ENCODE data around the gene SPON1. TPM values are rescaled to one million over a fixed set of nuclear protein-coding genes. Genes with fewer than 3 reads are reported as not detected.

Gene SPON1
- total and polyA plus RNA-seq, 2 of the 8 experiments (the other 6 are each of a cell fraction or from before 2014, with no cell fraction given) = 1.5 to 5.4 TPM

DNA sequence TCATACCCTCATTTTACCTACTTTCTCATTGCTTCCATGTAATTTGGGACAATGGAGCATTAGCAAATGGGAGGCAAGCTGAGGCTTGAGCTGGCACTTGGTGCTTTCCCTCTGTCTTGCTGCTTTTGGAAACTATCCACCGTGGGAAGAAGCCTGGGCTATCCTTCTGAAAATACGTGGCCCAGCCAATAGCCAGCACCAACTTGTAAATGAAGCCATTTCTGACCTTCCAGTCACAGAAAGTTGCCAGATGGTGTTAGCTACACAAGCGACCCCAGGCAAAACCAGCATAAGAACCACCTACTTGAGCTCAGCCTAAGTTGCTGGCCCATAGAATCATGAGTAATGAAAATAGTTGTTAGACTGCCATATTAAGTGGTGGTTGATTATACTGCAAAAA lies 18.5 kb upstream of the SPON1 start:
- WGBS, 2 experiments (ENCODE audit: extremely low coverage in 1 of 2, insufficient coverage in 1 of 2, insufficient read length in 1 of 2, insufficient replicate concordance in 2 of 2, low coverage in 1 of 2, low lambda C conversion rate in 2 of 2, missing lambda C conversion rate in 1 of 2) = 93% methylated on average over 3 of the region's 3 CpGs; no CpG with 5 or more reads in 1 of the 2 experiments
- H3K4ac ChIP-seq (replicated peaks; ENCODE audit: insufficient read length, low read depth, low read length) = no peak overlapping the region
- no peak overlapping the region for H3K18ac ChIP-seq (ENCODE audit: extremely low read depth, low read length)
- no peak for DNase-seq (ENCODE audit: low read depth in 1 of 2, low spot score in 2 of 2)
- peaks cover 3 to 8% of the 10 kb centered on the region in 2 experiments; a peak in 2 of 4 replicates for H3K9me3 ChIP-seq (ENCODE audit: insufficient read depth in 2 of 2, low read depth in 1 of 2, low read length in 1 of 2)
- CTCF ChIA-PET (ENCODE audit: partially characterized antibody) = interaction anchor here (0.7 to 4.9 kb wide), 7 partner anchors 11 to 205 kb away, joined by 3 to 28 read pairs (median 4); no protein-coding TSS in a partner anchor
- H3K27me3 ChIP-seq (replicated peaks in 1 of 4; ENCODE audit: control insufficient read depth in 3 of 4, extremely low read depth in 1 of 4, insufficient read depth in 3 of 4, low read length in 3 of 4) = no peaks in the 10 kb centered on the region
- no peak overlapping the region for H2AFZ ChIP-seq (ENCODE audit: low read length)
- H4K8ac ChIP-seq (ENCODE audit: extremely low read depth, insufficient read depth, low read length) = no peak overlapping the region
- H4K5ac ChIP-seq (ENCODE audit: insufficient read length, low read depth, low read length) = no peak overlapping the region
- no peak overlapping the region for H2BK120ac ChIP-seq (replicated peaks; ENCODE audit: low read depth, low read length)
- H3K23ac ChIP-seq (ENCODE audit: insufficient read length) = no peak overlapping the region
- H2AK5ac ChIP-seq (ENCODE audit: low read depth, low read length) = no peak overlapping the region
- no peak overlapping the region for H3K27ac ChIP-seq (ENCODE audit: low read depth, low read length)
- H3K14ac ChIP-seq (ENCODE audit: insufficient read length) = no peak overlapping the region
- H3K56ac ChIP-seq (replicated peaks; ENCODE audit: insufficient read length, low read depth, low read length) = no peak overlapping the region
- H3K9ac ChIP-seq (replicated peaks in 1 of 4; ENCODE audit: extremely low read depth in 1 of 4, low read depth in 3 of 4, low read length in 3 of 4) = no peak overlapping the region
- no peak overlapping the region for H2BK20ac ChIP-seq (ENCODE audit: low read length)
- H2BK5ac ChIP-seq (ENCODE audit: low read depth, low read length) = no peak overlapping the region
- H3K36me3 ChIP-seq (ENCODE audit: control insufficient read depth in 2 of 4, insufficient read depth in 4 of 4, low read length in 3 of 4) = no peaks in the 10 kb centered on the region
- FAIRE-seq = no peak
- H3K23me2 ChIP-seq (ENCODE audit: low read depth, low read length) = no peaks in the 10 kb centered on the region
- no peaks in the 10 kb centered on the region for H3K79me2 ChIP-seq (ENCODE audit: control insufficient read depth in 1 of 2, insufficient read depth in 2 of 2, low read length in 2 of 2)
- no peaks in the 10 kb centered on the region for H3K4me1 ChIP-seq (replicated peaks in 1 of 4; ENCODE audit: control insufficient read depth in 3 of 4, insufficient read depth in 4 of 4, low read length in 3 of 4)
- H3K4me3 ChIP-seq (ENCODE audit: extremely low read depth in 1 of 4, insufficient read depth in 2 of 4, low read depth in 3 of 4, low read length in 4 of 4) = no peak overlapping the region
- H4K20me1 ChIP-seq (replicated peaks in 1 of 2; ENCODE audit: control insufficient read depth in 1 of 2, insufficient read depth in 2 of 2, low read length in 2 of 2) = no peaks in the 10 kb centered on the region
- POLR2A ChIA-PET (ENCODE audit: partially characterized antibody) = no interaction called here
- no peak overlapping the region for H3K4me2 ChIP-seq (ENCODE audit: insufficient read depth in 1 of 2, low read depth in 2 of 2, low read length in 2 of 2)
- no peak overlapping the region for H2BK12ac ChIP-seq (ENCODE audit: low read depth, low read length)
- no peaks in the 10 kb centered on the region for H3K79me1 ChIP-seq (ENCODE audit: low read depth, low read length)
- H4K91ac ChIP-seq (replicated peaks; ENCODE audit: insufficient read length, low read length) = no peak overlapping the region
- H2BK15ac ChIP-seq (ENCODE audit: low read length) = no peak overlapping the region
- TF ChIP-seq NANOG (IDR thresholded peaks at IDR 0.05; ENCODE audit: insufficient read depth, low read depth, low read length, poor library complexity, severe bottlenecking) (no peak), BRCA1 (IDR thresholded peaks at IDR 0.05; ENCODE audit: low read depth, low read length) (no peak), SRF (IDR thresholded peaks at IDR 0.05; ENCODE audit: low read depth, low read length) (no peak), RFX5 (IDR thresholded peaks at IDR 0.05; ENCODE audit: borderline replicate concordance, low read depth, low read length) (no peak), RNF2 (IDR thresholded peaks at IDR 0.05; ENCODE audit: borderline replicate concordance, low read depth, low read length, missing control alignments, poor library complexity, severe bottlenecking) (no peak), TCF12 (IDR thresholded peaks at IDR 0.05; ENCODE audit: low read depth, low read length) (no peak), SIX5 (IDR thresholded peaks at IDR 0.05; ENCODE audit: low read depth, low read length) (no peak), SP4 (IDR thresholded peaks at IDR 0.05; ENCODE audit: low read length) (no peak), KDM4A (IDR thresholded peaks at IDR 0.05; ENCODE audit: low read depth, low read length, severe bottlenecking) (no peak), CBX8 (IDR thresholded peaks at IDR 0.05; ENCODE audit: borderline replicate concordance, low read depth, low read length) (no peak), ZNF274 (IDR thresholded peaks at IDR 0.05; ENCODE audit: borderline replicate concordance, extremely low read depth, low read length) (no peak), KDM5A (IDR thresholded peaks at IDR 0.05; ENCODE audit: low read length) (no peak)
- TF ChIP-seq, protein P1, sequence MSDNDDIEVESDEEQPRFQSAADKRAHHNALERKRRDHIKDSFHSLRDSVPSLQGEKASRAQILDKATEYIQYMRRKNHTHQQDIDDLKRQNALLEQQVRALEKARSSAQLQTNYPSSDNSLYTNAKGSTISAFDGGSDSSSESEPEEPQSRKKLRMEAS (IDR thresholded peaks at IDR 0.05) = no peak
